Endothelial cell of umbilical vein (primary cell): ENCODE results near the gene FBP2.

Source experiments
- CTCF ChIP-seq, 2 donors: IDR thresholded peaks; 1 replicate in 1 of 2; 2 replicates in 1 of 2; pipeline ENCODE4 v1.5.1; 2011; ENCODE audit warnings: low read length in 2 of 2, mild to moderate bottlenecking in 2 of 2, moderate library complexity in 2 of 2, control low read depth in 1 of 2, inconsistent platforms in 1 of 2, low read depth in 1 of 2; ENCODE audit not compliant: insufficient read depth in 1 of 2; ENCODE audit errors: extremely low read depth in 1 of 2
- EZH2 ChIP-seq: IDR thresholded peaks from 2 replicates; pipeline ENCODE4 v1.6.1; 2012; ENCODE audit warnings: borderline replicate concordance, low read depth, mild to moderate bottlenecking, moderate library complexity, low read length, inconsistent platforms; ENCODE audit not compliant: severe bottlenecking
- JUN ChIP-seq: IDR thresholded peaks from 2 replicates; pipeline ENCODE4 v1.6.1; 2011; ENCODE audit warnings: borderline replicate concordance, low read depth; ENCODE audit not compliant: insufficient read length, insufficient read depth
- MYC ChIP-seq: IDR thresholded peaks from one replicate; pipeline ENCODE4 v1.6.1; 2011; ENCODE audit warnings: mild to moderate bottlenecking, low read depth, low read length
- POLR2A ChIP-seq: IDR thresholded peaks from 2 replicates; pipeline ENCODE4 v1.6.1; 2012; ENCODE audit warnings: low read depth, mild to moderate bottlenecking, control low read depth, low read length
- POLR2AphosphoS5 ChIP-seq: IDR thresholded peaks from 2 replicates; pipeline ENCODE4 v1.6.1; 2012; ENCODE audit warnings: low read depth, mild to moderate bottlenecking, control low read depth, low read length, moderate library complexity; ENCODE audit not compliant: insufficient read depth

GRCh38 chr9:94528886-94529285, 64.7 kb downstream of the FBP2 start:
- TF ChIP-seq POLR2AphosphoS5 = no peak
- no peak for TF ChIP-seq CTCF (IDR thresholded peaks at IDR 0.05; ENCODE audit: extremely low read depth in 1 of 2, insufficient read depth in 1 of 2, low read depth in 1 of 2, low read length in 2 of 2)
- TF ChIP-seq POLR2A = no peak
- TF ChIP-seq EZH2 = no peak
- no peak for TF ChIP-seq JUN
- TF ChIP-seq MYC = no peak
